Measurements from ENCODE around the gene PPP1R9B. TPM values are rescaled to one million over a fixed set of nuclear protein-coding genes. Genes with fewer than 3 reads are reported as not detected.
A peak's percentile ranks its signal among the peaks of the same experiment; 100 is the strongest.

Gene PPP1R9B
- total RNA-seq, 4 donors from 2014 or later, result 20.2 to 46.3 (median 37.5) TPM

DNA sequence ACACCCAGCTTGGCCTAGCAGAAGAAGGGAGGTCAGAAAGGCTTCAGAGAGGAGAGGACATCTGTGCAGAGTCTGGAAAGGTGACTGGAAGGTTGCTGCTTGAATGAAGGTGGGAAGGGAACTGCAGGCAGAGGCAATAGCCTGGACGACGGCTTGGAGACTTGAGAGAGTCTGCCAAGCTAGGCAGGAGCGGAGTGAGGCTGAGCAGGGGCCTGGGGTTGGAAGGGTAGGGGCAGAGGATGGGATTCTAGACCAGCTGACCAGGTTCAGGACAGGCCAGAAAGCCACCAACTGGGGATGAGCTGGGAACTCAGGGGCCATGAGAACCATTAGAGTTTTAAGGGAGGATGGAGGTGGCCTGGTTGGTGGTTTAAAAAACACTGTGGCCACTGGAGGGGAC, 15.0 kb upstream of the PPP1R9B start:
- peaks cover 0 to 14% (median 6%) of the 10 kb centered on the region in 4 donors for H3K36me3 ChIP-seq
- WGBS, result 55% methylated on average over 3 of the region's 3 CpGs
- H3K4me3 ChIP-seq, result peak overlapping the region; percentile 52 to 59 (median 55)
- no peaks in the 10 kb centered on the region for H3K9me3 ChIP-seq
- TF ChIP-seq EP300 (IDR thresholded peaks at IDR 0.05) (no peak), CTCF (IDR thresholded peaks at IDR 0.05) (no peak), POLR2A (IDR thresholded peaks at IDR 0.05; ENCODE audit: low read depth) (no peak), POLR2AphosphoS5 (IDR thresholded peaks at IDR 0.05) (no peak)
- no peak for DNase-seq (ENCODE audit: extremely low spot score)
- H3K27me3 ChIP-seq, result no peaks in the 10 kb centered on the region
- peaks cover 37 to 83% (median 79%) of the 10 kb centered on the region in 4 donors for H3K4me1 ChIP-seq
- intact Hi-C loops (cut with DNase I), result no loop called here
- peak overlapping the region; percentile 87 to 96 (median 90) for H3K27ac ChIP-seq (replicated peaks in 1 of 4)

DNA sequence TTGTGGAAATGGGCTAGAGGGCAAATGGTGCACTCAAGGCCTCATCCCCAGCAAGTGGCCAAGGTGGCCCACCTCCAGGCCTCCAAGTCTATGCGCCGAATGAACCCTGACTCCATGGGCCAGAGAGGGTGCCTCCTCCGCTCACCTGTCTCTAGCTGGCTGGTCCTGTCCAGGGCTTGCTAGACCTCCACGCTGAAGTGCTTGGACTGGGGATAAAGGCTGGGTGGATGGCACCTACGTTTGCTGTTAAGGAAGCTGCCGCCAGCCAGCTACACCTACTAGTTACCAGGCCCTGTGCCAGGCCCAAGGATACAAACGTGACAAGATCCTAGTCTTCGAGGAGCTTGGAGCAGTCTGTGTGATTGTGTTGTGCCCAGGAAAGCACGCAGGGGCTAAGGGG, 14.6 kb upstream of the PPP1R9B start:
- DNase-seq (ENCODE audit: extremely low spot score), result no peak
- Histone ChIP-seq H3K9me3 (no peaks in the 10 kb centered on the region), H3K27me3 (no peaks in the 10 kb centered on the region), H3K4me3 (peak overlapping the region in 3 of 4 donors; percentile 52 to 59 (median 52)), H3K27ac (replicated peaks in 1 of 4) (peak overlapping the region; percentile 87 to 96 (median 90)), H3K36me3 (peaks cover 0 to 10% (median 4%) of the 10 kb centered on the region in 4 donors), H3K4me1 (peaks cover 37 to 84% (median 81%) of the 10 kb centered on the region in 4 donors)
- TF ChIP-seq CTCF (IDR thresholded peaks at IDR 0.05) (no peak), POLR2AphosphoS5 (IDR thresholded peaks at IDR 0.05) (no peak), EP300 (IDR thresholded peaks at IDR 0.05) (no peak), POLR2A (IDR thresholded peaks at IDR 0.05; ENCODE audit: low read depth) (no peak)
- WGBS, result 71% methylated on average over 5 of the region's 9 CpGs
- intact Hi-C loops (cut with DNase I), result no loop called here

GRCh38 chr17:50164697-50164988, 14.2 kb upstream of the PPP1R9B start:
- 96% methylated on average over 2 of the region's 2 CpGs for WGBS
- TF ChIP-seq EP300 (IDR thresholded peaks at IDR 0.05) (no peak), CTCF (IDR thresholded peaks at IDR 0.05) (no peak), POLR2A (IDR thresholded peaks at IDR 0.05; ENCODE audit: low read depth) (no peak), POLR2AphosphoS5 (IDR thresholded peaks at IDR 0.05) (no peak)
- no peaks in the 10 kb centered on the region for H3K9me3 ChIP-seq
- intact Hi-C loops (cut with DNase I), result no loop called here
- H3K27ac ChIP-seq (replicated peaks in 1 of 4), result peak overlapping the region in 3 of 4 donors; percentile 87 to 96 (median 92)
- DNase-seq (ENCODE audit: extremely low spot score), result no peak
- H3K36me3 ChIP-seq, result peaks cover 0 to 6% (median 2%) of the 10 kb centered on the region in 4 donors
- no peak overlapping the region for H3K4me3 ChIP-seq
- H3K4me1 ChIP-seq, result peaks cover 37 to 80% (median 77%) of the 10 kb centered on the region in 4 donors
- no peaks in the 10 kb centered on the region for H3K27me3 ChIP-seq

- intact Hi-C loops (cut with DNase I), result no loop called here
- H3K27ac ChIP-seq (replicated peaks in 1 of 4), result peak overlapping the region in 1 of 4 donors; percentile 96
Measured at GRCh38 chr17:50163843-50164696, 13.6 kb upstream of the PPP1R9B start.

More at GRCh38 chr17:50163843-50164696, 13.6 kb upstream of the PPP1R9B start:
- Histone ChIP-seq H3K4me1 (peaks cover 36 to 75% (median 72%) of the 10 kb centered on the region in 4 donors), H3K9me3 (no peaks in the 10 kb centered on the region), H3K4me3 (no peak overlapping the region), H3K36me3 (peaks cover 0 to 6% (median 2%) of the 10 kb centered on the region in 4 donors), H3K27me3 (no peaks in the 10 kb centered on the region)
- TF ChIP-seq EP300 (IDR thresholded peaks at IDR 0.05) (no peak), CTCF (IDR thresholded peaks at IDR 0.05) (no peak), POLR2AphosphoS5 (IDR thresholded peaks at IDR 0.05) (no peak), POLR2A (IDR thresholded peaks at IDR 0.05; ENCODE audit: low read depth) (no peak)
- DNase-seq (ENCODE audit: extremely low spot score), result no peak
- WGBS, result 76% methylated on average over 7 of the region's 11 CpGs

All from esophagus muscularis mucosa (tissue), 4 donors.